GM12873 (cell line): ENCODE measurements around the gene COA7.

Experiments used
- TF ChIP-seq, protein P1 (sequence below): IDR thresholded peaks from 2 replicates; pipeline ENCODE4 v1.5.1; 2012; ENCODE audit warnings: low read depth, mild to moderate bottlenecking, moderate library complexity, low read length, control low read depth; ENCODE audit not compliant: insufficient read depth; ENCODE audit errors: missing control alignments

COA7 gene

DNA sequence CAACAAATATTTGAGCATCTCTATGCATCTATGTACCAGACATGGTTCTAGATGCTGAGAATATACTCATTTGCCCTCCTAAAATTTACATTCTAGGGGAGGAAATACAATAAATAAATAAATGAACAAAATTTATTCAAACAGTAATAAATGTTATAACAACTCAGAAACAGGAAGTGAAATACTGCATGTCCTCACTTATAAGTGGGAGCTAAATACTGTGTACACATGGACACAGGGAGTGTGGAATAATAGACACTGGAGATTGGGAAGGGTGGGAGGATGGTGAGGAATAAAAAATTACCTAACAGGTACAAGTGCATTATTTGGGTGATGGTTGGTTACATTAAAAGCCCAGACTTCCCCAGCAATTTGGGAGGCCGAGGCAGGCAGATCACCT is 4.3 kb downstream of the COA7 start:
- TF ChIP-seq, protein P1, sequence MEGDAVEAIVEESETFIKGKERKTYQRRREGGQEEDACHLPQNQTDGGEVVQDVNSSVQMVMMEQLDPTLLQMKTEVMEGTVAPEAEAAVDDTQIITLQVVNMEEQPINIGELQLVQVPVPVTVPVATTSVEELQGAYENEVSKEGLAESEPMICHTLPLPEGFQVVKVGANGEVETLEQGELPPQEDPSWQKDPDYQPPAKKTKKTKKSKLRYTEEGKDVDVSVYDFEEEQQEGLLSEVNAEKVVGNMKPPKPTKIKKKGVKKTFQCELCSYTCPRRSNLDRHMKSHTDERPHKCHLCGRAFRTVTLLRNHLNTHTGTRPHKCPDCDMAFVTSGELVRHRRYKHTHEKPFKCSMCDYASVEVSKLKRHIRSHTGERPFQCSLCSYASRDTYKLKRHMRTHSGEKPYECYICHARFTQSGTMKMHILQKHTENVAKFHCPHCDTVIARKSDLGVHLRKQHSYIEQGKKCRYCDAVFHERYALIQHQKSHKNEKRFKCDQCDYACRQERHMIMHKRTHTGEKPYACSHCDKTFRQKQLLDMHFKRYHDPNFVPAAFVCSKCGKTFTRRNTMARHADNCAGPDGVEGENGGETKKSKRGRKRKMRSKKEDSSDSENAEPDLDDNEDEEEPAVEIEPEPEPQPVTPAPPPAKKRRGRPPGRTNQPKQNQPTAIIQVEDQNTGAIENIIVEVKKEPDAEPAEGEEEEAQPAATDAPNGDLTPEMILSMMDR: no peak

GRCh38 chr1:52692697-52693096 is 5.5 kb downstream of the COA7 start:
- TF ChIP-seq, protein P1: no peak

- TF ChIP-seq, protein P1: no peak
Observed at GRCh38 chr1:52691821-52692220, 6.3 kb downstream of the COA7 start.

DNA sequence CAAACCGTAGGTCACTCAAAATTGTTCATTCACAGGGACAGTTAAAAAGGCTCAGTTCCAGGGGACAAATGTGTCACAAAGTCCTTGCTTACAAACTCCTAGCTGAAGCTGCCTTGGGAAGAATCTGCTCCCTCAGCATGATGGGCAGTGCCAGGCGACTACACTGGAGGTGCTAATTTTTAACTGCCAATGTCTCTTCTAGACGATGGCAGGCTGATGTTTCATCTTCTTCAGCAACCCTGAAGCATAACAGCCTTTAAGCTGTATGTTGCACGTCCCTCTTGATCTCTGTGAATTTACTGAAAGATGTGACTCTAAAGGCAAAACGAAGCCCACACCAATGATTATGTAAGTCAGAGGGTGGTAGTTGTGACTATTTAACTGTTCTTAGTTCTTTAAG is 11.3 kb downstream of the COA7 start:
- TF ChIP-seq, protein P1: no peak

GRCh38 chr1:52686261-52686751 is 11.8 kb downstream of the COA7 start:
- TF ChIP-seq, protein P1: peak; percentile 69

DNA sequence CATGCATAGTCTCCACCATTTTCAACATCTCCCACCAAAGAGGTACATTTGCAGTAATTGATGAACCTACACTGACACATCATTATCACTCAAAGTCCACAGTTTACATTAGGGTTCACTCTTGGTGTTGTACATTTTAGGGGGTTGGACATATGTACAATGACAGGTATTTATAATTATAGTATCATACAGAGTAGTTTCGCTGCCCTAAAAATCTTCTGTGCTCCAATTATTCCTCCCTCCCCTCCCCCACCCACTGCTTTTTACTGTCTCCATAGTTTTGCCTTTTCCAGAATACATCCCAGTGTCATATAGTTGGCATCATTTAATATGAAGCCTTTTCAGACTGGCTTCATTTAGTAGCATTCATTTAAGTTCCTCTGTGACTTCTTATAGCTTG is 13.6 kb downstream of the COA7 start:
- TF ChIP-seq, protein P1: no peak

DNA sequence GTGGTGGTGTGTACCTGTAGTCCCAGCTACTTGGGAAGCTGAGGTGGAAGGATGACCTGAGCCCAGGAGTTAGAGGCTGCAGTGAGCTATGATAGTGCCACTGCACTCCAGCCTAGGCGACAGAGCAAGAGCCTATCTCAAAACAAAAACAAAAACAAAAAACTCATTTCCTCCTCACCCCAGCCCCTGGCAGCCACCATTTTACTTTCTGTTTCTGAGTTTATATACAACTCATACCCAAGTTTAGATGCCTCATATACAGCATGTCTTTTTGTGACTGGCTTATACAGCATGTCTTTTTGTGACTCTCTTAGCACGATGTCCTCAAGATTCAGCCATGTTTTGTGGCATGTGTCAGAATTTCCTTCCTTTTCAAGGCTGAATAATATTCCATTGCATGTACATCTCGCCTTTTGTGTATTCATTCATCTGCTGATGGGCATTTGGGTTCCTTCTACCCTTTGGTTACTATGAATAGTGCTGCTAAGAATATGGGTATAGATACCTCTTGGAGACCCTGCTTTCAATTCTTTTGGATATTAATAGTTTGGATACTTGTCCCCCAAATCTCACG is 14.7 kb downstream of the COA7 start:
- TF ChIP-seq, protein P1: no peak

- TF ChIP-seq, protein P1: no peak
Observed at GRCh38 chr1:52681136-52681535, 17.0 kb downstream of the COA7 start.
